Measurements from ENCODE around the gene SMIM10L2A.

DNA sequence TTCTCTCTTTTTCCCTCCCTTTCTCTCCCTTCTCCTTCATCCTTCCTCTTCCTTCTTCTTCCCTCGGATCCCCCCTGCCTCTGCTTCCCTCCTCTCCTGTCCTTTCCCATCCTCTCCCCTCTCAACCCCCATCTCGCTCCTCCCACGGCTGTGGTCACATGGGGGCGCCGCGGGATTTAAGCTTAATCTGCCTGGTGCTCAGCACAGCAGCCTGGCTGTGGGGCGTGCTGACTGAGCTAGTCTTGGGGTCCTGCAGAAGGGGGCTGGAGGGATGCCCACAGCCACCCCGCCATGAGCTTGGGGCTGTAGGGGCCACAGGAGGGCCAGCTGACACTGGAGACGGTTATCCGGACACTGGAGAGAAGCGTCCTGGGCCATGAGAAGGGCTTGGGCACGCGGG, 10.7 kb downstream of the SMIM10L2A start:
- TF ChIP-seq CTCF (IDR thresholded peaks at IDR 0.05) = no peak
- TF ChIP-seq POLR2A (IDR thresholded peaks at IDR 0.05) = no peak
